ENCODE measurements around the gene LRP1-AS. TPM values are rescaled to one million over a fixed set of nuclear protein-coding genes. Genes with fewer than 3 reads are reported as not detected.
A peak's percentile ranks its signal among the peaks of the same experiment; 100 is the strongest.

Gene LRP1-AS
- total RNA-seq, 6 experiments from 2014 or later = not detected

DNA sequence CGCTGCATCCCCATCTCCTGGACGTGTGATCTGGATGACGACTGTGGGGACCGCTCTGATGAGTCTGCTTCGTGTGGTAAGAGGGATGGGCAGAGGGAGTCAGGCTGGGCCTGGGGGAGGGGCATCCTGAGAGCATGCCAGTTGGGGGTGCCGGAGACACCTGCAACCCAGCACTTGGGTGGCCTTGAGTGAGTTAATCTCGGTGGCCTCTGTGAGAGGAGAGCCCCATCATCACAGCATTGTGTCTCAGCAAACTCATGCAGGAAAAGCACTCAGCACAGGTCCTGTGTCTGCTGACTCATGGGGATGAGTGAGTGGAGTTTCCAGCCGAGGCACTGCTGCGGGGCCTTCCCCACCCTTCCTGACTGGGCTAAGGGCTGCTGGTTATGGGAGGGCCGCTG lies 19.6 kb upstream of the LRP1-AS start:
- Histone ChIP-seq H3K27ac (no peak overlapping the region), H3K4me1 (no peaks in the 10 kb centered on the region), H3K9me3 (no peaks in the 10 kb centered on the region), H3K27me3 (no peaks in the 10 kb centered on the region), H3K4me3 (no peak overlapping the region), H3K36me3 (peaks cover 0 to 94% (median 56%) of the 10 kb centered on the region in 4 donors)
- ATAC-seq = no peak
- DNase-seq = no peak
- intact Hi-C loops (cut with DNase I) = no loop called here
- TF ChIP-seq, protein P1, sequence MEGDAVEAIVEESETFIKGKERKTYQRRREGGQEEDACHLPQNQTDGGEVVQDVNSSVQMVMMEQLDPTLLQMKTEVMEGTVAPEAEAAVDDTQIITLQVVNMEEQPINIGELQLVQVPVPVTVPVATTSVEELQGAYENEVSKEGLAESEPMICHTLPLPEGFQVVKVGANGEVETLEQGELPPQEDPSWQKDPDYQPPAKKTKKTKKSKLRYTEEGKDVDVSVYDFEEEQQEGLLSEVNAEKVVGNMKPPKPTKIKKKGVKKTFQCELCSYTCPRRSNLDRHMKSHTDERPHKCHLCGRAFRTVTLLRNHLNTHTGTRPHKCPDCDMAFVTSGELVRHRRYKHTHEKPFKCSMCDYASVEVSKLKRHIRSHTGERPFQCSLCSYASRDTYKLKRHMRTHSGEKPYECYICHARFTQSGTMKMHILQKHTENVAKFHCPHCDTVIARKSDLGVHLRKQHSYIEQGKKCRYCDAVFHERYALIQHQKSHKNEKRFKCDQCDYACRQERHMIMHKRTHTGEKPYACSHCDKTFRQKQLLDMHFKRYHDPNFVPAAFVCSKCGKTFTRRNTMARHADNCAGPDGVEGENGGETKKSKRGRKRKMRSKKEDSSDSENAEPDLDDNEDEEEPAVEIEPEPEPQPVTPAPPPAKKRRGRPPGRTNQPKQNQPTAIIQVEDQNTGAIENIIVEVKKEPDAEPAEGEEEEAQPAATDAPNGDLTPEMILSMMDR (IDR thresholded peaks at IDR 0.05) = no peak
- no peak for TF ChIP-seq POLR2A (IDR thresholded peaks at IDR 0.05)
- 51% methylated on average over 6 of the region's 10 CpGs for WGBS (ENCODE audit: insufficient coverage, low coverage, low lambda C conversion rate, missing lambda C conversion rate)

DNA sequence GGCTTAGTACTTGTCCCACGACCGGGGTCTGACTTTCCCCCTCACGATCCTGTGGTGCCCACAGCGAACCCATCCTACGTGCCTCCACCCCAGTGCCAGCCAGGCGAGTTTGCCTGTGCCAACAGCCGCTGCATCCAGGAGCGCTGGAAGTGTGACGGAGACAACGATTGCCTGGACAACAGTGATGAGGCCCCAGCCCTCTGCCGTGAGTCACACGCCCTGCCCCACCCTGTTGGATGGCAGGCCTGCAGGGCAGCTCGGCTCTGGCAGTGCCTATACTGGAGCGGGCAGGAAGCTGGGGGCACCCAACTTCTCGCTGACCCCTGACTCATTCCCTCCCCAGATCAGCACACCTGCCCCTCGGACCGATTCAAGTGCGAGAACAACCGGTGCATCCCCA lies 18.3 kb upstream of the LRP1-AS start:
- intact Hi-C loops (cut with DNase I) = no loop called here
- ATAC-seq = peak in 2 of 4 donors; percentile 13 to 30
- Histone ChIP-seq H3K27me3 (no peaks in the 10 kb centered on the region), H3K27ac (no peak overlapping the region), H3K4me3 (no peak overlapping the region), H3K9me3 (no peaks in the 10 kb centered on the region), H3K36me3 (peaks cover 0 to 100% (median 61%) of the 10 kb centered on the region in 4 donors), H3K4me1 (no peaks in the 10 kb centered on the region)
- TF ChIP-seq POLR2A (IDR thresholded peaks at IDR 0.05) = no peak
- TF ChIP-seq, protein P1 (IDR thresholded peaks at IDR 0.05) = no peak
- 78% methylated on average over 7 of the region's 19 CpGs for WGBS (ENCODE audit: insufficient coverage, low coverage, low lambda C conversion rate, missing lambda C conversion rate)
- peak in 1 of 3 donors; percentile 40 for DNase-seq

DNA sequence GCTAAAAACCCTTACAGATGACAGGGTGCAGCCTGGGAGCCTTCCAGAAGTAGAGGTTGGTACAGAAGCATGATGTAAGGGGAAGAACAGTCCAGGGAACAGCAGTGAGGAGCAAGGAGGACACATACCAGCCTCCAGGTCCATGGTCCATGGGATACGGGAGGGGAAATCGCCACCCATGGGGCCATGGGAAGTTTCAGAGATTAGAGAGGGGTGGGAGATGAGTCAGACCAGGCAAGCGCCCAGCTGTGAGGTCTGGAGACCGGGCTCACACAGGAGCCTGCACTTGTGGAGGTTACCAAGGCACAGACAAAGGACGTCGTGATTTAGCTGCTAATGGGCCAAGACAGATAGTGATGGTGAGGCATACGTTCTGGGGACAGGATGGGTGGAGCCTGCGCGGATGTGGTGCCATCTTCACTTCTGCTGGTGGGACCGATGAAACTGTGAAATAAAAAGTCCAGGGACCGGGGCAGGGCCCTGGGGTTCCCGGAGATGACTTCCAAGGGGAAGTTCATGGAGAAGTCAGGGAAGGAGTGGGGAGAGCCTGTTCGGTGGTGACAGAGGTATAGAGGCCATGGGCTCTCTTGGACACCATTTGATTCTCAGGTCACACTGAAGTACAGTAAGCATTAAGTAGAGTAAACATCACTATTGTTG lies 17.7 kb upstream of the LRP1-AS start:
- intact Hi-C loops (cut with DNase I) = no loop called here

DNA sequence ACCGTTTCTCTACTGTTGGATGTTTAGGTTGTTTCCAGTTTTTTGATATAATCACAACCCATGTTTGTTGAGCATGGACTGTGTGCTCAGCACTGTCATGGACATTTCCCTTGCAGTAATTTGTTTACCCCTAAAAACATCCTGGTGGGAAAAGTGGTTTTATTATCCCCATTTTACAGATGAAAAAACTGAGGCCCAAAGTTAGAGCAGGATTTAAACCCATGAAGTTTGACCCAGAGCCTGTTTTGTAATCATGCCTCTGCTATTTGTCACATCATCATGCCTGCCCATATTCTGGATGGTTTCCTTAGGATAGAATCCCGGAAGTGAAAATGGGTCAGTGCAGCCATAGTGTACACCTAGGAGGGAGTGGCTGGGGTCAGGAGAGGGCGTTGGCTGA lies 17.0 kb upstream of the LRP1-AS start:
- TF ChIP-seq, protein P1 (IDR thresholded peaks at IDR 0.05) = no peak
- no peak for TF ChIP-seq POLR2A (IDR thresholded peaks at IDR 0.05)
- Histone ChIP-seq H3K4me3 (no peak overlapping the region), H3K36me3 (peaks cover 0 to 100% (median 62%) of the 10 kb centered on the region in 4 donors), H3K27ac (no peak overlapping the region), H3K4me1 (no peaks in the 10 kb centered on the region), H3K27me3 (no peaks in the 10 kb centered on the region), H3K9me3 (no peaks in the 10 kb centered on the region)
- DNase-seq (no peak), ATAC-seq (no peak)
- WGBS (ENCODE audit: insufficient coverage, low coverage, low lambda C conversion rate, missing lambda C conversion rate) = 62% methylated on average over 3 of the region's 3 CpGs
- intact Hi-C loops (cut with DNase I) = no loop called here

More for the DNA sequence above, 17.7 kb upstream of the LRP1-AS start:
- Histone ChIP-seq H3K36me3 (peaks cover 0 to 100% (median 62%) of the 10 kb centered on the region in 4 donors), H3K27ac (no peak overlapping the region), H3K27me3 (no peaks in the 10 kb centered on the region), H3K4me1 (no peaks in the 10 kb centered on the region), H3K9me3 (no peaks in the 10 kb centered on the region), H3K4me3 (no peak overlapping the region)
- ATAC-seq (no peak), DNase-seq (no peak)
- 60% methylated on average over 11 of the region's 13 CpGs for WGBS (ENCODE audit: insufficient coverage, low coverage, low lambda C conversion rate, missing lambda C conversion rate)
- TF ChIP-seq, protein P1 (IDR thresholded peaks at IDR 0.05) = no peak
- no peak for TF ChIP-seq POLR2A (IDR thresholded peaks at IDR 0.05)
